HG02678 (cell line): ENCODE measurements around the gene HOXB3.

Experiments
- ATAC-seq: cut with Tn5 transposase; IDR thresholded peaks from one replicate; pipeline ENCODE4 v1.9.1; 2021; ENCODE audit warnings: mild to moderate bottlenecking, moderate library complexity; ENCODE audit not compliant: unreplicated experiment

The HOXB3 gene

DNA sequence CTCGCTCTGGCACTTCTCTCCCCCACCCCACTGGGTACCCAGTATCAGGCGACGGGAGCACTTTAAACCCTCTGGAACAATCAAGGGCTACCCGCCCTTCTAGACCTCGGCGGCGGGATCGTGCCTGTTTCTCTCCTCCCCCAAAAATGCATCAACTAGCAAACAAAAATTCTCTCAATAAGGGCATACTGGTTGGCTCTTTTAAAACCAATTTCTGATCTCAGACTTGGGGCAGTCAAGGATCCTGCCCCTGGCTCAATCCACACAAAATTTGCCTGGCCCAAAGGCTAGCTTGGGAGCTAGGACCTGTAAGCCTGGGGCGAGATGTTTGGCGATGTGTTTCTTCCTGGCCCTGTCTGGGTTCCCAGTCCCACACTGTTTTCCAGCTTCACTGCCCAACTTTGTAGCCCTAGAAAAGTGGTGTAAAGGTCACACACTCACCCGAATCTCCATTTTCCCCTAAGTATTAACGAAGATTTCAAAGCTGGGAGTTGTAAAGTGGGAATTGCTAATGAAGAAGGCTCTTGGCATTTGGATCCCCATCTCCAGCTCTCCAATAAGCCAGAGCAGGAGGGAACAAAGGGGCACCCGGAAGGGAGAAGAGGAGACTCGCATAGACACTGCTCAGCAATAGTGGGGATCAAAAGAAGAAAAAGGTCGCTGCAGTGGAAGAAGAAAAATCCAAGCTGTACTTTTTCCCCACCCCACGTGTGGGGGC, 30.8 kb downstream of the HOXB3 start:
- ATAC-seq = no peak

GRCh38 chr17:48558831-48559121, 31.3 kb downstream of the HOXB3 start:
- ATAC-seq = no peak

DNA sequence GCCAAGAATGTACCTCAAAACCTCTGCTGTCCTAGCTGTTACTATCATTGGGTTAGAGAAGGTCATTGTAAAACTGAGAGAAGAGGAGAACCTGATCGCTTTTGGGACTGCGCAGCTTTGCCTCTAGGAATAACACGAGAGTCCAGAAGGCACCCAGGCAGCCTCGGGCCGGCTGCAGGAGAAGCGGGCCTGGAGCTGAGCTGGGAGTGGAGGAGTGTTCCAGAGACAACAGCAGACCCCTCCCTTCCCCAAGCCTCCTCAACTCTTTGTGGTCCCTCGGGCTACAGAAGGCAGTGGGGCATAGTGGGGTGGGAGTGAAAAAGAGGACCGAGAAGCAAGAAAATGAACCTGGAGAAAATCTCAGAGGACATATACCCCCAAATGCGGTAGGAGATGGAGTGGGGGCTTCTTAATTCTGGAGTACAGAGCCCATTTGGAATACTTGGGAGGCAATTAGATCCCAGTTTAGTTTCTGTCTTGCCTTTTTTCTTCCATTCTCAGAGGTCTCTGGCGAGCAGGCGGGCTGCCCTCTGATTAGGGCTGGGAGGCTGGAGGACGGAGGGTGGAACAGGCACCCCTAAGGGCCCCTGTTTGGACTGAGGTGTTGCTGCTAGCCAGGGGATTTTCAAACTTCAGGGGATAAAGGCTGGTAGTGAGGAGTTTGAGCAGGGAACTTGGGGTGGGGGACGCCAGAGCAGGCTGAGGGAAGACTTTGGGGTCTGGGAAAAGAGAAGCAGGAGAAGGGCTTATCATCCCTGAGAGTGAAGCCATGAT, 31.8 kb downstream of the HOXB3 start:
- no peak for ATAC-seq

DNA sequence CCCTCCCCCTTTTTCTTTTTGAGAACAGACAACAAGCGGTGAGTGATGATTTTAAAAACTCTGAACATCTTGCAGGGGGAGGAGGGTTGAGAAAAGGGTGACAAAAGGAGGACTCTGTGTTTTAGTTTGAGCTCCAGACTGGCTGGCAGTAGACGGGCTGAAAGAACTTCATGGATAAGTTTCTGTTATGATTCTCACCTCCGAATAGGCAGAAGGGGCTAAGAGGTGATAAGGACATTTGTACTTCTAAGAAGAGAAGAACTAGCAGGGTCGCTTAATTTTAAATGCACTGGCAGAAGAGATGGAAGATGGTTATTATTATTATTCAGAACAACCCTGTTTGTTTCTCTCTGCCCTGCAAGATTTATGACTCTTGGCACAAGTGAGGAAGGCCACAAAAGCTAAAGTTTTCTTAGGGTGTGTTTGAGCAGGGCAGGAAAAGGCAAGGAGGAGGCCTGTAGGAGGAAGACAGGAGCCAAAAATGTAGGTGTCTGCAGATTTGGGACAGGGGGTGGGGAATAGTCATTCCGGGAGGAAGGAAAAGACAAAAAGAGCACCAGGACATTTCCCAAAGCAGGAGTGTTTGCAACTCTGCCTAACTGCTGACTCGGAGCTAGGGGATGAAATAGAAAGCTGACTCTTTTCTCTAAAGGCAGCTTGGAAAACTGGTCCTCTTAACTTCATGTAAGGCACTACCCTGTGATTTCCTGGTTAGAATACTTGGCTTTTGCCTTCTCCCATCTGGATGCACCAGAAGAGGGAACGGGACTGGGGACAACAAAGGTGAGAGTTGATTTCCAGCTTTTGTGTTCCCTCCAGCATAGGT, 33.3 kb downstream of the HOXB3 start:
- no peak for ATAC-seq

GRCh38 chr17:48556229-48556575, 33.8 kb downstream of the HOXB3 start:
- ATAC-seq = no peak

DNA sequence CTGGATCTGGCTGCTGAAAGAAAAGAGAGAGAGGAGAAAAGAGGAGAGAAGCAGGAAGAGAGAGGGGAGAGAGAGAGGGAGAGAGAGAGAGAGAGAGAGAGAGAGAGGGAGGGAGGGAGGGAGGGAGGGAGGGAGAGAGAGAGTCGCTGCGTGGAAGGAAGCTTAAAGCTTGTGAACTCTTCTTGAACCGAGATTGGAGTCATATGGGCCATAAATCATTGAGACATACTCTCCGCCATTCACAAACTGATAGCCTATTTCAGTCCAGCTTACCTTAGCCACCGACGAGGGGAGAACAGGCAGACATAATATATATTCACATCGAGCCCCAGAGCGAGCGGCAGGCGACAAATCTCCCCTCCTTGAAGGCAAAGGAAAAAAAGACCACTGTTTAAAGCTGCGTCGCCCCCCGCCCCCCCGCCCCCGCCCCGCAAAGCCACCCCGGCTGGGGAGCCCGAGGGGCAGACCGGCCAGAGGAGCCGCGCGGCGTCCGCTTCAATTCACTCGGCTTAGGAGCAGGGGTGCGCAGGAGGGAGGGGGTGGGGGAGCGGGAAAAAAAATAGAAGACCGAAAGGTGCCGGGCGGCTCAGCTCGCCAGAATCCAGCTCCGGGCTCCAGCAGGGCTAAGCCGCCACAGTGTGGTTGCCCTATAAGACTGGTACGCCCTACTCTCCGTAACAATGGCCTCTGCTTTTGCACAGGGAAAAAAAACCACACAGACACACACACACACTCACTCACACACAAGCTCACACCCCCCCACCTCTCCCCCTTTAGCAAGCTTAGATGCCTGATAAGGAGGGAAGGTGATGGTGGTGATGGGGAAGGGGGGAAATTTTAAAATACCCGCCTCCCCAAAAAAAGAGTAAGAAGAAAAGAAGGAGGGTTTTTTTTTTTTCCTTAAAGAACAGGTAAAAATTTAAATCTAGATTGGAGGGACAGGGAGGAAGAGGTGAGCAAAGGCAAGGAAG, 34.5 kb downstream of the HOXB3 start:
- no peak for ATAC-seq

- no peak for ATAC-seq
Measured at GRCh38 chr17:48554412-48555257, 35.4 kb downstream of the HOXB3 start.

DNA sequence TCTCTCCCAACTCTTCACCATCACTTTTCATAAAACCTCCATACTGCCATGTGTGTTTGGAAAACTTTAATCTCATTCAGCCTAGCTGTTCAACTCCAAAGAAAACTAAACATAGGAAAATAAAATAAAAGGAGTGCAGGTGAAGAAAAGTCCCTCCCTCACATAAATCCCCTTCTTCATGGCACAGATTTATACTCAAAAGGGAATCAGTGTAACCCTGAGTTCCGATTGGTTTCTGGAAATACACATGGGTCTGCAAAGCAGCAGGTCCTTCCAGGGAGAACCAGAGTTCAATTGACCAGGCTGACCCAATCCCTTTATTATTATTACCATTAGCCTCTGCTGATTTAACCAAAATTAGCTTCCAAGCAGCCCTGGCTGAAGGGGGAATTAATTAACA, 36.2 kb downstream of the HOXB3 start:
- no peak for ATAC-seq

GRCh38 chr17:48553190-48553547, 36.9 kb downstream of the HOXB3 start:
- ATAC-seq = no peak

- no peak for ATAC-seq
Measured at GRCh38 chr17:48552466-48553189, 37.4 kb downstream of the HOXB3 start.

DNA sequence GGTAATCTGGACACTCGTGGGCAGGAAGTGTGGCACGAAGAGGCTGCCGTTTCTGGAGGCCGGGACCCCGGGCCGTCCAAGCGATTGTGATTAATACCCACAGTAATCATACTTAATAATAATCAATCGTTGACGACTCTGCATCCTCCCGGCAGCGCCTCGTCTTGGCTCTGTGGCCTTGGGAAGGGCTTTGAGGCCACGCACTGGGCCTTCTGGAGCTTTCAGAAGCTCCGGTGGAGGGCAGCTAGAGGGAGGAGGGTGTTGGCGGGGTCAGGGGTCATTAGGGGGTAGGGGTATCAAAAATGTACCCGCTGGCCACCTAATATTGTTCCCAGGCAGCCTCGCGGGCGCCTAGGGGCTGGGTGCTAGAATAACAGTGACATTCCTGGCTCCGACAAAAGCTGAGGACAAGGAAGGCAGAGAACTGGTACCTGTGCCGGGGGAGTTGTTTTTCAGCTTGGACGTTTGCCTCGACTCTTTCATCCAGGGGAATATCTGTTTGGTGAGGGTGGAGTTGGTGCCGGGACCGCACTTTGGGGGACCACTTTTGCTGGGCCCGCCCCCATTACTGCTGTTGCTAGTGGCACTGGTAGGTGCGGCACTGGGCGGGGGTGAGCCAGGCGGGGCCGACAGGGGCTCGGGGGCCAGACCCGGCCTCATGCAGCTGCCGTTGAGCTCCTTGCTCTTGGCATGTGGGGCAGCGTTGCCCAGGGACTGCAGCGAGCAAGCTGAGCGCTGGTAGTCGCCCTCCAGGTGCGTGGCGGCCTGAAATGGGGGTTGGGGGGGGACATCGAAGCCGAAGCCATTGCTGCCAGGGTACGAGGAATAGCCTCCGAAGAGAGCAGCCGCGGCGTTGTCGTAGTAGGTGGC, 38.2 kb downstream of the HOXB3 start:
- no peak for ATAC-seq

DNA sequence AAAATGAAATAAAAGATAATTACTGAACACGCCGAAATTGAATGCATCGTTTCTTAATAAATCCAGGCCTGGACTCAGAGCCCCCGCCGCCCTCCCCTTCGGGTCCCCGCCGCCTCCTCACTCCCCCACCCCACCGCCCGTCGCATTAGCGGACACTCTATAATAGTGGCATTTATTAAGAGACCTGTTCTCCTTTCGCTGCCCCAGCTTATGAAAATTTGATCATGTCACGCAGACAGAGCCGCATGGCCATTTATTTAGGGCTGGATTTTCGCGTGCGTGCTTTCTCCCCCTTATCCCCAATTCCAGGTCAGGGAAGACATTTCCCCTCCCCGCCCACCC, 38.9 kb downstream of the HOXB3 start:
- ATAC-seq = no peak

DNA sequence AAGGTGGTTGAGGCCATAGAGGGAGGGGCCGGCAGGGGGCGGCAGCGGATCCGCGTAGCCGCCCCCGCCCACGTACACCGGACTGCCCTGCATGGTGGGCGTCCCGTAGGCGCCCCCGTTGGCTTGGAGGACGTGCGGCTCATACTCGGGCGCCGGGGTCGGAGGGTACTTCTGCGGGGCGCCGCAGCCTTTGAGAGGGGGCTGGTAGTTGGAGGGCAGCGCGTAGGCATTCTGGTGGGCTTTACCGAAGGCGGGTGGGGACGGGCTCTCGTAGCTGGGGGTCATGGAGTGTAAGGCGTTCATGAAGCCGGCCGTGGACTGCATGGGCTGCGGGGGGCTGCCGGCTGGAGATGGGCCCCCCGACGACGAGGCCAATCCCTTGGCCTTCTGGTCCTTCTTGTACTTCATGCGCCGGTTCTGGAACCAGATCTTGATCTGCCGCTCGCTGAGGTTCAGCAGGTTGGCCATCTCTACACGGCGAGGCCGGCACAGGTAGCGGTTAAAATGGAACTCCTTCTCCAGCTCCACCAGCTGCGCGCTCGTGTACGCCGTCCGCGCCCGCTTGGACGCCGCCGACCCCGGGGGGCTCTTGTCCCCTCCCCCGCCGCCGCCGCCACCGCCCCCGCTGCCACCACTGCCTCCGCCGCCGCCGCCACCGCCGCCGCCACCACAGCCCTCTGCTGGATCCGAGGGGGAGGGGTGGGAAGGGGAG, 39.4 kb downstream of the HOXB3 start:
- ATAC-seq = no peak

- ATAC-seq = no peak
Measured at GRCh38 chr17:48549914-48550501, 40.0 kb downstream of the HOXB3 start.

DNA sequence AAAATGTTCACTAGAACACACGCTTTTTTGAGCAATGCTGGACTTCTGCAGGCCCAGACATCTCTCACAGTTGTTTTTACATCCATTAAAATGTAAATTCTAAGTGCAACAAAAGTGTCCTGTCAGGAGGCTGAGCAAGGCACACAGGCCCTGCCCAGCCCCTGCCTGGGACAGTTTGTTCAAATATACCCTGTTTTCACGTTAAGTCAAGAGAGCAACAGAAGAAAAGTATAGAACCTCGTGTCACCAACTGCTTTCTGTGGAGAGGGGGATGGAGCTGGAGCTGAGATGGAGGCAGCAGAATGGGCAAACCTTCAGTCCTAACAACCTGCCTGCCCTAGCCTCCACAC, 40.8 kb downstream of the HOXB3 start:
- no peak for ATAC-seq

- ATAC-seq = no peak
Measured at GRCh38 chr17:48548523-48549280, 41.3 kb downstream of the HOXB3 start.
